HG03342 (cell line): ENCODE results near the gene FOXA1.

Source experiments
- ATAC-seq: cut with Tn5 transposase; IDR thresholded peaks from one replicate; pipeline ENCODE4 v1.9.1; 2021; ENCODE audit warnings: mild to moderate bottlenecking, moderate library complexity; ENCODE audit not compliant: unreplicated experiment

The FOXA1 gene

GRCh38 chr14:37602605-37603453 is 7.8 kb upstream of the FOXA1 start:
- no peak for ATAC-seq

- ATAC-seq: no peak
Measured at GRCh38 chr14:37601865-37602264, 6.8 kb upstream of the FOXA1 start.

GRCh38 chr14:37600880-37601741 is 6.1 kb upstream of the FOXA1 start:
- no peak for ATAC-seq

- no peak for ATAC-seq
Measured at GRCh38 chr14:37599507-37600368, 4.7 kb upstream of the FOXA1 start.

- ATAC-seq: no peak
Measured at GRCh38 chr14:37598747-37599506, 3.9 kb upstream of the FOXA1 start.

- no peak for ATAC-seq
Measured at GRCh38 chr14:37597914-37598746, 3.1 kb upstream of the FOXA1 start.

- ATAC-seq: no peak
Measured at GRCh38 chr14:37597538-37597913, 2.5 kb upstream of the FOXA1 start.

- no peak for ATAC-seq
Measured at GRCh38 chr14:37596790-37597472, 1.9 kb upstream of the FOXA1 start.

GRCh38 chr14:37595809-37596621 is 966 bp upstream of the FOXA1 start:
- ATAC-seq: peak; percentile 64

GRCh38 chr14:37594238-37594970 is 645 bp downstream of the FOXA1 start:
- ATAC-seq: no peak

GRCh38 chr14:37593511-37594237 is 1.4 kb downstream of the FOXA1 start:
- no peak for ATAC-seq

GRCh38 chr14:37592482-37593408 is 2.3 kb downstream of the FOXA1 start:
- ATAC-seq: no peak

GRCh38 chr14:37591941-37592481 is 3.0 kb downstream of the FOXA1 start:
- ATAC-seq: no peak

GRCh38 chr14:37591311-37591940 is 3.6 kb downstream of the FOXA1 start:
- ATAC-seq: no peak
